UCSD-AML1 (cell line): ENCODE data around the gene ORMDL1.

Experiments
- DNase-seq: peaks from one replicate; lab custom pipeline; 2025; ENCODE audit not compliant: unreplicated experiment; lab: John Stamatoyannopoulos, UW

ORMDL1 gene

DNA sequence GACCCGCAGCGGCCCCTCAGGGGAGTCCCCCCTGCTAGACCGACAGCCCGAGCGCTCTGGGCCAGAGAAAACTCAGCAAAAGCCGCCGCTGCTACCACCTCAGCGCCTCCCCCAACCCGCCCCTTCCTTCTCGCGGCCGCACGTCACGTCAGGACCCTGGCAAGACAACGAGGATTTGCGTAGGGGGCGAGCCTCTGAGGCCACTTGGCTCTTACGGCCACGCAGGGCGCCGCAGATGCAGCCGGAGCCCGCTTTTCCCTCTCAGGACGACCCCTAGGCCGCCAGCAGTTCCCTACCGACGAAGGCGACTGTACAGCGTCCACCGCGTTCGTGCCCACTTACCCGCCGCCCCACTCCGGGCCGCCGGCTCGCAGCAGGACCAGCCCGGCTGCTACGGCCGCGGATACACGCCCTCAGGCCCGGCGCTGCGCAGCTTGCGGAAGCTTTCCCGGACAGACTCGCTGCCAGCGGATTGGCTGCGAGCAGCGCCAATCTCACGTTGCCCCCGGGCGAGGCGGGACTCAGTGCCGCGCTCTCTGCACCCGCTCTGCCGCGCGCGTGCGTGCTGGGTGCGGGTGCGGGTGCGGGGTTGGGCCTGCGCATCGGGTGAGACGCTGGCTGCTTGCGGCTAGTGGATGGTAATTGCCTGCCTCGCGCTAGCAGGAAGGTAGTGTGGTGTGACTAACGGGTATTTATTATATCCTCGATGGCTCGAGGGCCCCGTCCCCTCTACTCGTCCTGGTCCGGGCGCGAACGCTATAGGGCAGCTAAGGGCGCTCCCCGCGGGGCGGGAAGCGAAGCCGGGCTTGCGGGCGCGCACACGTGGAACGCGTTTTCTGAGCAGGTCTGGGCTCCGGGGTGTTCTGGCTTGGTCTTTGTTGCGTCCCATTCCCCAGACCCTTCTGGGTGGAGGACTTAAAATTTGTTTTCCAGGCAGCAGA lies at the start of gene ORMDL1, which contains the start of gene PMS1:
ORMDL1 (minus strand) TSS at position 413 of the 941 bp plus-strand sequence. CDS start 1,744 bp downstream, outside the sequence.
PMS1 (plus strand) TSS at position 524 of the 941 bp plus-strand sequence. CDS start 7,360 bp downstream, outside the sequence.
- DNase-seq, result peak; percentile 96

DNA sequence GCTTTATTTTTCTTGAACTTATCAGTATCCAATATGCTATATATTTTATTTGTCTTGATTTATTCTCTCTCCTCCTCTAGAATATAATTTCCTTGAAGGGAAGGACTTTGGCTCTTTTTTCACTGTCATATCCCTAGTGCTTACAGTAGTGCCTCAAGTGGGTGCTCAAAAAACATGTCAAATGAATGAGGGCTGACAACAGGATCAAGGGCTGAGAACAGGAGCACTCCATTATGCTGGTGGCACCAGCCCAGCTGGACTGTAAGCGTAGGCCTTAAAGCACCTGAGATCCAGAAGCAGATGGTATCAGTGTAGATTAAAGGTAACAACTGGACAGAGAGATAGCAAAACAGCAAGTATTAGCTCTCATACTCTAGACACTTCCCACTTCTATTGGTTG lies 46.4 kb upstream of the ORMDL1 start:
- no peak for DNase-seq

DNA sequence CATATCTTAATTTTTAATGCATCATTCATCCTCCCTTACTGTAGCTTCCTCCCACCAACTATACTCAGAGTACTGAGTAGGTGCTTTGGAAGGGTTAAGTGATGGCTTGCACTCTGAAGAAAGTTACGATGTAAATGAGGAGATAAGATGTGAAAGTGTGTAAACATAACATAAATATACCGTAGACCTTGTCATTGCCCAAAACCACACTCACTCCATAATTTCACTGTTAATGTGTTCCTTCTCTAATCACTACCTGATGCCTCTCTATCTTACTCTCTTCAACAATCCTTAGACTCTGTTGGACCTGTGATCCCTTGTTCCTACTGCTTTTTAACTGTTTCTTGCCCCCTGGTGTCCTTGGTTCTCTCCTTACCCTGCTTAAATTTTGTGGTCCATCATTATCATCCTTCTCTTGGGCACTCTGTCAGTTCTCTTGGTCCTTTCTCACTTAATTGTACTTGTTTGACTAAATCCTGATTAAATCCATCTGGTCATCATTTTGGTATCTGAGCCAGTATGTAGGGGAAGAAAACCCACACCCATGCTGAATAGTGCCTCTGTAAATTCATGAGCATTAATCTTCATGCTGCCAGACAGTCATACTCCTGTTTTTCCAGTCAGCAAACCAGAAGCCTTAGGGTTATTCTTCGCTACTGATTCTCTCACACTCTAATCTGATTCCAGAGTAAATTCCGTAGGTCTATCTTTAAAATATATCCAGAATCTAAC lies 45.1 kb upstream of the ORMDL1 start:
- DNase-seq, result no peak

GRCh38 chr2:189826039-189826438 lies 41.9 kb upstream of the ORMDL1 start:
- DNase-seq, result no peak

DNA sequence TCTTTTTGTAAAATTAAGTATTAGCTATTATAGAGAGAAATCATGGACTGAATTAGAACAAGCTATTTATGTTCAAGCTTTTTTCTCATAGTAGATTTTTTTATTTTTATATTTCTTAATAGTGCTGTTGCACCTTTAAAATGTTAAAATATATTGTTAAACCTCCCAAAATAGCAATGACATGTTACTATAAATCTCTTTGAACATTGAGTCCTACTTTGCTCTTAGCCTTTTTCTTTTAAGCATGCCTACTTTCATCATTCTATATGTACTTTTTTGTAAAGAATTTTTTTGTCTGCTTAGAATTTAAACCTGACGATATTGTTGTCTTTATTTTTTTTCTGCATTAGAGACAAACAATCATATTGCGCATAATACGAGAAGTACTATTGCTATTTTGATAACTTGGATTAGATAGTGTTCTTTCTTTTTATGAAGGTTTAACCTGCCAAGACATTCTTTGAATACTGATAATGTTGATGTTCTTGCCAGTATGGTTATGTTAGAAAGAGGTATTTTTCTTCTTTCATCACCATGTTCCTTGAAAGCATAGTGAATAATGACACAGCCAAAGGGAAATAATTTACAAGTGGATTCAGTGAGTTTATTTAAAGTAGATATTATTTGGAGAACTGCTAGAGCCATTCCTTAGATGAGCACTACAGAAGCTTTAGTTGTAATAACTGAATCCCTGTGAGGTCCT lies 40.7 kb upstream of the ORMDL1 start:
- DNase-seq, result no peak

- DNase-seq, result no peak
Measured at GRCh38 chr2:189821953-189822748, 38.0 kb upstream of the ORMDL1 start.

DNA sequence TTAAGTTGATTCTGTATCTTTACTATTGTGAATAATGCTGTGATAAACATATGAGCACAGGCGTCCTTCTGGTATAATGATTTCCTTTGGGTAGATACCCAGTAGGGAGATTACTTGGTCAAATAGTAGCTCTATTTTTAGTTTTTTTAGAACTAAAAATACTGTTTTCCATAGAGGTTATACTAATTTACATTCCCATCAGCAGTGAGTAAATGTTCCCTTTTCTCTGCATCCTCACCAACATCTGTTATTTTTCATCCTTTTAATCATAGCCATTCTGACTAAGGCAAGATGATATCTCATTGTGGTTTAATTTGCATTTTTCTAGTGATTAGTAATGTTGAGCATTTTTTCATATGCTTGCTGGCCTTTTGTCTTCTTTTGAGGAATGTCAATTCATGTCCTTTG lies 35.2 kb upstream of the ORMDL1 start:
- DNase-seq, result no peak

DNA sequence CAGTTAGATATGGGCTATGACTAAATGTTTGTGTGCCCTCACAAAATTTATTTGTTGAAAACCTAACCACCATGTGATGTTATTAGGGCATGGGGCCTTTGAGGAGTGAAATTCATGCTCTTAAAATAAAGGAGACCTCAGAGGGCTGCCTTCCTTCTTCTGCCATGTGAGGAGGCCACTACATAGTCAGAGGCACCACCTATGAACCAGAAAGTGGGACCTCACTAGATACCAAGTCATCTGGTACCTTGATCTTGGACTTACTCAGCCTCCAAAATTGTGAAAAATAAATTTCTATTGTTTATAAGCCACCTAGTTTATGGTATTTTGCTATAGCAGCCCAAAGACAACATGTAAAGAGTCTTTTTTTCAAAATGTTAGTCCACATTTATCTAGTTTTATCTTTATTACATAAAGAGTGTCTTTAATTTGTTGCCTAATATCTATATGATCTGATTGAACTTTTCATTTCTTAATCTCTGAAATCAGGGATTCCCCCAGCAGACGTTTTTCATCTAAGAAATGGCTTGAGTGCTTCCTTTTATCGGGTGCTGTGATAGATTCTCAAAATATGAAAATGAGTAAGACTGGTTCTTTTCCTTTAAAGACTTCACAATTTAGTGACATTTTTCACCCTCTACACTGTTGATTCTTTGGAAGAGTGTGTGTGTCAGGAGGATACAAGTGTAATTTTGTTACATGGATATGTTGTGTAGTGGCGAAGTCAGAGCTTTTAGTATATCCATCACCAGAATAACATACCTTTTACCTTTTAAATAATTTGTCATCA lies 34.3 kb upstream of the ORMDL1 start:
- DNase-seq, result no peak

DNA sequence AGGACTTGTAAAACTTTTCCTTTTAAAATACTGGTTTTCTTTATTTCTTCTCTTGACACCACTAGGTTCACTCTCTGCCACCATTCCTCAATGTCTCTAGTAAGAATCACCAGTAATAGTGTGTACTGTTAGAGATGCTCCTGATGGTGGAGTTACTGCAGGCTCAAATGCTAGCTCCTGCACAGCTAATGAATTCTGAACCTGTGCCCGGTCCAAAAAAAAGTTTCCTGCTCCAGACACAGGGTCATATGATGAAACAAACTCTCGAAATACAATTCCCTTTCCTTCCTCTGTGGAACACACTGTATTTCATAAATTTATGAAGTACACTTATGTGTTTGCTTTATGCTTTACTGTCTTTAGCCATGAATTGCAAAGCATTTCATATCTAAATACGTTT lies 19.3 kb upstream of the ORMDL1 start:
- DNase-seq, result no peak

GRCh38 chr2:189802396-189802912 lies 18.3 kb upstream of the ORMDL1 start:
- no peak for DNase-seq

DNA sequence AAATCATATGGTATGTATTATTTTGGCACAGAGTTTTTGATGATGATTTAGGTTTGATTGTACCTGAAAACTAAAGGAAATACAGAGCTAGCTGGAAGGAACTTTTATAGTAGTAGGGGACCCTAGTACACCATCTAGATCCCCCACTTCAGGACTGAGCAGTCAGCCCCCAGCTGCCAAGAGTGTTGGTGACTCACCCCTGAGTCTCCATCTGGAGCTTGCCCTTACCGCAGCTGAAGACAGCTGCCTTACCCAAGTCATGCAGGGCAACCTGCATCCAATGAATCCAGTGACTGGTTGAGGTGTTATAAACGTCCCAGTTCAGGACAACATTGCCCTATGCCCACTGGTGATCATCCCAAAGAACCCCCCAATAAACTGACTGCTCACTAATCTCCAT lies 15.4 kb upstream of the ORMDL1 start:
- no peak for DNase-seq

DNA sequence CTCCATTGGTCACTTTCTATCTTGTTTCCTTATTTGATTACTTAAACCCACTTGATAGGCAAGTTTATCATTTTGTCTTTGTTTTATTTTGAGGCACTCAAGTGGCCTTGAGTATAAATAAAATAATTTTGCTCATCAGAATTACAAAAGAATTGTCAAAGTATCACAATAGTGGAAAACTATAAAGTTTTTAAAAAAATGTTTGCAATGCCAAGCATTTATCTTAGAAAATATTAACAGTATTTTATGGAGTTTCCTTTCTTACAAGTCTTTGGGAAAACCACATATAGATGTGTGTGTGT lies 14.8 kb upstream of the ORMDL1 start:
- no peak for DNase-seq

DNA sequence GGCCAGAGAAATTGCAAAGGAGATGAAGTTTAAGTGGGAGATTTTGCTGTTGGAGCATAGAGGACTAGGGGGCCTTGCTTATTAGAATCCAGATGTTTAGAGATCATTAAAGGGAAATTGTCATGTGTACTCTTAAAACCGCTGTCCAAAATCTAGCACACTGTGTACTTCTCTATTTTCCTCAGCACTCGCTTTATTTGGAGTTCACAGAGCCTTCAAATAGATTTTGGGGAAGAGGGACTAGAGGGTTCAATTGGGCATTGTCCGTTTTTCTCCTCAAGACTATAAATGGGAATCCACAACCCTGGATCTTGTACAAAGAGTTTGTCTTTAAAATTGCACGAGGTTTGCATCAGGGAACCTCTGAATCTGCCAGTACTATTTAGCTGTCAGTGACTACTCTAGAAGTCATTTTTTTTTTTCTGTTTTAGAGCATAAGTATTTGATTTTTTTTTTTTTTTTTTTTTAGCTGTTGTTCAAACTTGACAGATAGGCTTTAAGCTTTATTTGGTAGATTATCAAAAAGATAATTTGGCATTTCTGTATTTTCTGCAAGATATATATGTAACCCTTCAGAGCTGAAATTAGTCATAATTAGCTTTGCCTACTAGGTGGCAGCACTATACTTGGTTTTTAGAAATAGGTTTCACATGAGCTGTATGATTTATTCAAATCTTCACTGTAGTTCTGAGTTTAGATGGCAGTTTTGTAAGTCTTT lies 14.3 kb upstream of the ORMDL1 start:
- DNase-seq, result no peak

- DNase-seq, result no peak
Measured at GRCh38 chr2:189797902-189798301, 13.8 kb upstream of the ORMDL1 start.

DNA sequence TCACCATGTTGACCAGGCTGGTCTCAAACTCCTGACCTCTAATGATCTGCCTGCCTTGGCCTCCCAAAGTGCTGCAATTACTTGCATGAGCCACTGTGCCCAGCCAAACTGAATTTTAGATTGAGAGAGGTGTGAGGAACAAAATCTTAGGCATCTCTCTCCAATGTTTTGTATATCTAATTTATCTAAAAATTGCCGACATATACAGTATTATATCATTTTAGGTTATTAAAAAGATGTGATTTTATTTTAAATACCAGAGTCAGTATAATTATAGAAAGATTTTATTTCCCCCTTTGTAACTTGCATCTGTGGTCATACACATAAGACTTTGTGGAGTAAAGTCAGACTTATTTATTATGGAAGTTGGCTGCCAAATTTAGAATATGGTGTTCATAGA lies 10.2 kb upstream of the ORMDL1 start:
- DNase-seq, result no peak

DNA sequence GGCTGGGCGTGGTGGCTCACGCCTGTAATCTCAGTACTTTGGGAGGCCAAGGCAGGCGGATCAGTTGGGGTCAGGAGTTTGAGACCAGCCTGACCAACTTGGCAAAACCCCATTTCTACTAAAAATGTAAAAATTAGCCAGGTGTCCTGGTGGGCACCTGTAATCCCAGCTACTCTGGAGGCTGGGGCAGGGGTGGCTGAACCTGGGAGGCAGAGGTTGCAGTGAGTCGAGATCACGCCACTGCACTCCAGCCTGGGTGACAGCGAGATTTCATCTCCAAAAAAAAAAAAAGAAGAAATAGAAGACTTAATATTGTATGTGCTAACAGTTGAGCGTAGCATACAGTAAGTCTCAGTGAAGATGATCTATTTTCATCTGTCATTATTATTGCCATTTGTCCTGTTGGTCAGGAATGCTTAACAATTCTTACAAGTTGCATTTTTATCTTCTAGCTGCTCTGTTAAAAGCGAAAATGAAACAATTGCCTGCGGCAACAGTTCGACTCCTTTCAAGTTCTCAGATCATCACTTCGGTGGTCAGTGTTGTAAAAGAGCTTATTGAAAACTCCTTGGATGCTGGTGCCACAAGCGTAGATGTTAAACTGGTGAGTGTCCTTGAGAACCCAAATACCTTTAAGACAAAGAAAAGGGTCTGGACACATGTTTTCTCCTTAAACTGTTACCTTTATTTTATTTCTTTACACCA lies 7.4 kb upstream of the ORMDL1 start:
- DNase-seq, result no peak

GRCh38 chr2:189783451-189783926 lies 650 bp downstream of the ORMDL1 start:
- no peak for DNase-seq

- DNase-seq, result no peak
Measured at GRCh38 chr2:189782221-189782671, 1.9 kb downstream of the ORMDL1 start.
